ENCODE measurements around the gene NPAT. TPM values are rescaled to one million over a fixed set of nuclear protein-coding genes. Genes with fewer than 3 reads are reported as not detected.

NPAT gene
- total and polyA plus RNA-seq, 2 of the 4 experiments (the other 2 are of a cell fraction): 3.1 to 10.6 TPM

- Histone ChIP-seq H2BK5ac (ENCODE audit: low read depth, low read length, poor library complexity, severe bottlenecking) (no peak overlapping the region), H3K23ac (ENCODE audit: low read depth, low read length) (no peak overlapping the region), H3K56ac (ENCODE audit: extremely low read depth, insufficient read depth, low read length) (no peak overlapping the region), H2AFZ (replicated peaks; ENCODE audit: low read length, poor library complexity) (no peak overlapping the region), H2BK15ac (ENCODE audit: low read depth, low read length) (no peak overlapping the region), H3K18ac (ENCODE audit: low read depth, low read length) (no peak overlapping the region), H2BK20ac (ENCODE audit: low read depth, low read length) (no peak overlapping the region), H2AK5ac (ENCODE audit: low read depth, low read length) (no peak overlapping the region), H4K8ac (ENCODE audit: low read depth in 2 of 2, low read length in 2 of 2) (no peak overlapping the region), H3K4me3 (ENCODE audit: insufficient read depth, low read depth, low read length) (no peak overlapping the region), H3K9me1 (ENCODE audit: insufficient read depth, low read length) (peaks cover 3% of the 10 kb centered on the region), H3K4ac (ENCODE audit: low read depth, low read length) (no peak overlapping the region), H3K9ac (ENCODE audit: low read depth, low read length) (no peak overlapping the region), H3K9me3 (ENCODE audit: control insufficient read depth, insufficient read depth, low read length) (no peaks in the 10 kb centered on the region), H4K5ac (ENCODE audit: low read depth, low read length) (no peak overlapping the region), H3K14ac (replicated peaks; ENCODE audit: low read depth, low read length) (no peak overlapping the region), H3K27me3 (ENCODE audit: control insufficient read depth, insufficient read depth, low read length) (no peaks in the 10 kb centered on the region), H3K4me1 (ENCODE audit: control insufficient read depth, insufficient read depth, low read length) (no peaks in the 10 kb centered on the region), H4K91ac (ENCODE audit: insufficient read depth, low read depth, low read length) (no peak overlapping the region), H3K27ac (ENCODE audit: insufficient read depth, low read length) (no peak overlapping the region), H2AK9ac (replicated peaks; ENCODE audit: low read depth, low read length, poor library complexity) (no peak overlapping the region), H3K4me2 (ENCODE audit: low read depth, low read length) (no peak overlapping the region), H2BK120ac (ENCODE audit: low read depth, low read length) (no peak overlapping the region), H3K36me3 (ENCODE audit: control insufficient read depth, insufficient read depth, low read length) (peaks cover 9% of the 10 kb centered on the region), H3K79me1 (ENCODE audit: low read depth in 1 of 2, low read length in 2 of 2) (peaks cover 20 to 22% of the 10 kb centered on the region in 2 experiments), H4K20me1 (ENCODE audit: insufficient read depth, low read length) (peaks cover 3% of the 10 kb centered on the region; the same call in 1 of the 2 replicates)
- no TSS peak for BruUV-seq (replicated peaks)
- no CpG with 5 or more reads among the region's 2 CpGs for WGBS, 2 experiments (ENCODE audit: extremely low coverage in 2 of 2, insufficient read length in 1 of 2)
- TF ChIP-seq FOS (IDR thresholded peaks at IDR 0.05; ENCODE audit: low read depth, low read length) (no peak), CEBPB (IDR thresholded peaks at IDR 0.05; ENCODE audit: low read depth, low read length) (no peak), CHD1 (IDR thresholded peaks at IDR 0.05; ENCODE audit: low read depth, low read length) (no peak), BHLHE40 (IDR thresholded peaks at IDR 0.05; ENCODE audit: low read depth, low read length) (no peak), POLR2A (IDR thresholded peaks at IDR 0.05; ENCODE audit: low read depth, low read length) (no peak), MAFK (IDR thresholded peaks at IDR 0.05; ENCODE audit: low read depth, low read length) (no peak)
- TF ChIP-seq, protein P1, sequence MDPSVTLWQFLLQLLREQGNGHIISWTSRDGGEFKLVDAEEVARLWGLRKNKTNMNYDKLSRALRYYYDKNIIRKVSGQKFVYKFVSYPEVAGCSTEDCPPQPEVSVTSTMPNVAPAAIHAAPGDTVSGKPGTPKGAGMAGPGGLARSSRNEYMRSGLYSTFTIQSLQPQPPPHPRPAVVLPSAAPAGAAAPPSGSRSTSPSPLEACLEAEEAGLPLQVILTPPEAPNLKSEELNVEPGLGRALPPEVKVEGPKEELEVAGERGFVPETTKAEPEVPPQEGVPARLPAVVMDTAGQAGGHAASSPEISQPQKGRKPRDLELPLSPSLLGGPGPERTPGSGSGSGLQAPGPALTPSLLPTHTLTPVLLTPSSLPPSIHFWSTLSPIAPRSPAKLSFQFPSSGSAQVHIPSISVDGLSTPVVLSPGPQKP (IDR thresholded peaks at IDR 0.05; ENCODE audit: borderline replicate concordance, low read depth, low read length): no peak
- DNase-seq: no peak
- in situ Hi-C loops (cut with MboI; ENCODE audit: low sequenced_read_pairs) (no loop called here), intact Hi-C loops (cut with micrococcal nuclease) (no loop called here), dilution Hi-C loops (cut with HindIII; ENCODE audit: low sequenced_read_pairs, unreplicated experiment) (no loop called here)
- POLR2A ChIA-PET (ENCODE audit: unreplicated experiment): no interaction called here
- no peak for ATAC-seq (ENCODE audit: low read depth)
- CTCF ChIA-PET: no interaction called here
Observed at GRCh38 chr11:108213784-108214183, 8.7 kb downstream of the NPAT start.
